ENCODE results near the gene LRMDA. TPM values are rescaled to one million over a fixed set of nuclear protein-coding genes. Genes with fewer than 3 reads are reported as not detected.
A peak's percentile ranks its signal among the peaks of the same experiment; 100 is the strongest.

LRMDA gene
- total and polyA plus RNA-seq, 3 experiments from 2014 or later: not detected

DNA sequence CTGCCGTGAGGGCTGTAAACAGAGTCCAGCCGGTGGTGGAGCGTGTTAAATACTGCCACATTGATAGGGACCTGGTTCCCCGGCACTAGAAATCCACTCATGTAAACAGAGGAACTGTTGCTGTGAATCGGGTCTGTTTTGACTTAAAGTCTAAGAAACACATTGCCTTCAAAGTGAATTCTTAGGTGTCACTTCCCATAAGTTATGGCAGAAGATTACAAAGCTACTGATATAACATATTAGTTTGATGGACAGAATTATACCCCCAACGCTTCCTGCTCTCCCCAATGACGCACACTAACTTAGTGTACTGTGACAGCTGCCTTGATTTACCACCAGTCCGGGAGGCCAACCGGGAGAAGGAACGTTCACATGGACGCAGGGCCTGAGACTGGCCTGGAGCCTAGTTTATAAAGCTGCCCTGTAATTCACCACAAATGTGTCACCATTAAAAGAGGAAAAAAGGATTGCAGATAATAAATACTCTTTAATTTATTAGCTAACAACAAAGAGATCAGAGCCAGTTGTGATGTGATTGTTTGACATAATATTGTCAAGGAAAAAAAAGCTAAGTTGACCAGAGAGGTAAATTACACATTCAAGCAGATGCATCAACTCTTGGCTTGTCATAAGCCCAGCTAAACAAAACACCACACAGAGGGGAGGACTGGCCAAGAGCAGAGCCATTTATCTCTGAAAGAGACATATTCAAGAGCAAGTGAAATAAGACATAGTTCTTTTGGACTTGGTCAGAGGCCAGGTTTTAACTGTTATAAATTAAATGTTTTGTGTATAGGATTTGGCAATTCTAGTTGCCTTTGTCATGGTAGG is 820.6 kb downstream of the LRMDA start:
- Mint-ChIP-seq H3K4me1 (no peaks in the 10 kb centered on the region), H3K27ac (no peak overlapping the region), H3K4me3 (no peak overlapping the region), H3K27me3 (peaks cover 0 to 2% of the 10 kb centered on the region in 2 donors), H3K36me3 (no peaks in the 10 kb centered on the region), H3K9me3 (peaks cover 0 to 4% (median 0%) of the 10 kb centered on the region in 5 donors)
- H3K4me1 ChIP-seq (ENCODE audit: insufficient read depth, low read length): no peaks in the 10 kb centered on the region
- no peak overlapping the region for H3K4me3 ChIP-seq (ENCODE audit: low read length)
- ChIA-PET POLR2A (no interaction called here), CTCF (no interaction called here)
- no peaks in the 10 kb centered on the region for H3K27me3 ChIP-seq (ENCODE audit: insufficient read depth, low read length, poor library complexity, severe bottlenecking)
- no peaks in the 10 kb centered on the region for H3K9me3 ChIP-seq (ENCODE audit: low read length)
- no peak for DNase-seq
- no peak overlapping the region for H3K27ac ChIP-seq (ENCODE audit: low read depth, low read length)
- no peaks in the 10 kb centered on the region for H3K36me3 ChIP-seq (ENCODE audit: insufficient read depth, low read length)

- Histone ChIP-seq H3K36me3 (ENCODE audit: insufficient read depth, low read length) (no peaks in the 10 kb centered on the region), H3K4me3 (ENCODE audit: low read length) (no peak overlapping the region), H3K9me3 (ENCODE audit: low read length) (no peaks in the 10 kb centered on the region), H3K27ac (ENCODE audit: low read depth, low read length) (no peak overlapping the region), H3K4me1 (ENCODE audit: insufficient read depth, low read length) (no peaks in the 10 kb centered on the region), H3K27me3 (ENCODE audit: insufficient read depth, low read length, poor library complexity, severe bottlenecking) (no peaks in the 10 kb centered on the region)
- no peak for DNase-seq
- Mint-ChIP-seq H3K4me3 (no peak overlapping the region), H3K4me1 (no peaks in the 10 kb centered on the region), H3K9me3 (peaks cover 0 to 4% (median 0%) of the 10 kb centered on the region in 5 donors), H3K27ac (no peak overlapping the region), H3K27me3 (peaks cover 0 to 2% of the 10 kb centered on the region in 2 donors), H3K36me3 (no peaks in the 10 kb centered on the region)
- POLR2A ChIA-PET: no interaction called here
- CTCF ChIA-PET: no interaction called here
Measured at GRCh38 chr10:76252733-76253132, 821.3 kb downstream of the LRMDA start.

GRCh38 chr10:76255241-76255640 is 823.8 kb downstream of the LRMDA start:
- H3K9me3 ChIP-seq (ENCODE audit: low read length): no peaks in the 10 kb centered on the region
- H3K4me3 Mint-ChIP-seq: no peak overlapping the region
- CTCF ChIA-PET: no interaction called here

DNA sequence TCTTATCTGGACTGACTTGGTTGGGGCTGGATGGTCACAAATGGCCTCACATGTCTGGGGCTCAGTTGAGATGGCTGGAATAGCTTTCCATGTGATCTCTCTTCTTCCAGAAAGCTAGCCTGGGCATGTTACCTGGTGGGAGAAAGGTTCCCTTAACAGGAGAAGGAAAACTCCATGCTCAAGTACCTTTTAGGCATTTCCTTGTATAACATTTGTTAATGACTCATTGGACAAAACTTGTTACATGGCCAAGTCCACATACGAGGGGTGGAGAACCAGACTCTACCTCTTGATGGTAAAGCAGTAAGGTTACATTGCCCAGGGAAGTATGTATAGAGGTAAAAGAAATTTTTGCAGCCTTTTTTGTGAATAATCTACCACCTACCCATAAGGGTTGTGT is 826.4 kb downstream of the LRMDA start:
- H3K4me3 Mint-ChIP-seq: no peak overlapping the region
- H3K9me3 Mint-ChIP-seq: peaks cover 9 to 18% (median 17%) of the 10 kb centered on the region in 5 donors
- no peak overlapping the region for H3K27ac Mint-ChIP-seq
- ChIA-PET CTCF (no interaction called here), POLR2A (no interaction called here)
- no peaks in the 10 kb centered on the region for H3K9me3 ChIP-seq (ENCODE audit: low read length)
- H3K27me3 Mint-ChIP-seq: peaks cover 0 to 3% of the 10 kb centered on the region in 2 donors
- no peaks in the 10 kb centered on the region for H3K27me3 ChIP-seq (ENCODE audit: insufficient read depth, low read length, poor library complexity, severe bottlenecking)
- H3K4me1 ChIP-seq (ENCODE audit: insufficient read depth, low read length): no peaks in the 10 kb centered on the region
- no peaks in the 10 kb centered on the region for H3K36me3 Mint-ChIP-seq
- DNase-seq: no peak
- H3K27ac ChIP-seq (ENCODE audit: low read depth, low read length): no peak overlapping the region
- no peaks in the 10 kb centered on the region for H3K36me3 ChIP-seq (ENCODE audit: insufficient read depth, low read length)
- H3K4me1 Mint-ChIP-seq: no peaks in the 10 kb centered on the region
- H3K4me3 ChIP-seq (ENCODE audit: low read length): no peak overlapping the region

More at GRCh38 chr10:76255241-76255640, 823.8 kb downstream of the LRMDA start:
- Mint-ChIP-seq H3K27me3 (peaks cover 0 to 3% of the 10 kb centered on the region in 2 donors), H3K27ac (no peak overlapping the region), H3K36me3 (no peaks in the 10 kb centered on the region), H3K9me3 (peaks cover 2 to 11% (median 6%) of the 10 kb centered on the region in 5 donors), H3K4me1 (no peaks in the 10 kb centered on the region)
- DNase-seq: no peak
- Histone ChIP-seq H3K27ac (ENCODE audit: low read depth, low read length) (no peak overlapping the region), H3K4me1 (ENCODE audit: insufficient read depth, low read length) (no peaks in the 10 kb centered on the region), H3K36me3 (ENCODE audit: insufficient read depth, low read length) (no peaks in the 10 kb centered on the region), H3K4me3 (ENCODE audit: low read length) (no peak overlapping the region), H3K27me3 (ENCODE audit: insufficient read depth, low read length, poor library complexity, severe bottlenecking) (no peaks in the 10 kb centered on the region)
- POLR2A ChIA-PET: no interaction called here

DNA sequence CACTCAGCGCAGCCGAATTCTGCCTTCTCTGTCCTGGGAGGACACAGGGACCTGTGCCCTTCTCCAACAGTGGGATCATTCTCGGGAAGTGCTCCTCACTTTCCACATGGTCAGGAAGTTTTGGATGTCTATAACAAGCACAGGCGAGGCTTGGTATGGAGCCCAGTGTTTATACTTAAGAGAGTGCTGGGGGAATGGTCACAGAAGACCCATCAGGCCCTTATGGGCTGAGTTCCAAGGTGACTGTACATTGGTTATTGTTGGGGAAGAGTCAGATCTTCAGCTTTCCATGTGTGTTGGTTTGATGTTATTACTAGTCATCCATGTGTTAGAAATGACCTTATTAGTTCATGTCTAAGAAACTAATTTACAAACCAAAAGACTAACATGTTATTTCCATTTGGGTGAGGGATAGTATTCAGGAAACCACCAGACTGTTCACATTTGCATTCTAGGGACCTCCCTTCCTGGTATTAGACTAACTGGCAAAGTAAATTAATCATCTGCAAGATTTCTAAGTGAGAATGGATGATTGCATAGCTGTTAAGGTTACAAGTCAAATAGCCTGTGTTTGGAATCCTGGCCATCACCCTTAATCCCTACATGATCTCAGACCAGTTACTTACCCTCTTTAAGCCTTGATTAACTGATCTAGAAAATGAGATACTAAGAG is 834.2 kb downstream of the LRMDA start:
- ChIA-PET CTCF (no interaction called here), POLR2A (no interaction called here)
- Histone ChIP-seq H3K27ac (ENCODE audit: low read depth, low read length) (no peak overlapping the region), H3K4me3 (ENCODE audit: low read length) (no peak overlapping the region), H3K36me3 (ENCODE audit: insufficient read depth, low read length) (no peaks in the 10 kb centered on the region), H3K4me1 (ENCODE audit: insufficient read depth, low read length) (no peaks in the 10 kb centered on the region), H3K27me3 (ENCODE audit: insufficient read depth, low read length, poor library complexity, severe bottlenecking) (no peaks in the 10 kb centered on the region), H3K9me3 (ENCODE audit: low read length) (no peaks in the 10 kb centered on the region)
- H3K9me3 Mint-ChIP-seq: peaks cover 3 to 13% (median 7%) of the 10 kb centered on the region in 5 donors
- no peaks in the 10 kb centered on the region for H3K4me1 Mint-ChIP-seq
- no peaks in the 10 kb centered on the region for H3K36me3 Mint-ChIP-seq
- no peak for DNase-seq
- no peaks in the 10 kb centered on the region for H3K27me3 Mint-ChIP-seq
- H3K27ac Mint-ChIP-seq: no peak overlapping the region
- H3K4me3 Mint-ChIP-seq: no peak overlapping the region

GRCh38 chr10:76268530-76268929 is 837.1 kb downstream of the LRMDA start:
- ChIA-PET POLR2A (no interaction called here), CTCF (no interaction called here)
- Mint-ChIP-seq H3K27ac (peak overlapping the region in 1 of 8 donors; percentile 15), H3K4me1 (no peaks in the 10 kb centered on the region), H3K27me3 (no peaks in the 10 kb centered on the region), H3K9me3 (peaks cover 2 to 6% (median 2%) of the 10 kb centered on the region in 5 donors), H3K4me3 (no peak overlapping the region), H3K36me3 (no peaks in the 10 kb centered on the region)
- H3K9me3 ChIP-seq (ENCODE audit: low read length): no peaks in the 10 kb centered on the region
- no peak for DNase-seq
- H3K27me3 ChIP-seq (ENCODE audit: insufficient read depth, low read length, poor library complexity, severe bottlenecking): no peaks in the 10 kb centered on the region
- no peaks in the 10 kb centered on the region for H3K36me3 ChIP-seq (ENCODE audit: insufficient read depth, low read length)
- no peaks in the 10 kb centered on the region for H3K4me1 ChIP-seq (ENCODE audit: insufficient read depth, low read length)
- H3K27ac ChIP-seq (ENCODE audit: low read depth, low read length): no peak overlapping the region
- H3K4me3 ChIP-seq (ENCODE audit: low read length): no peak overlapping the region

DNA sequence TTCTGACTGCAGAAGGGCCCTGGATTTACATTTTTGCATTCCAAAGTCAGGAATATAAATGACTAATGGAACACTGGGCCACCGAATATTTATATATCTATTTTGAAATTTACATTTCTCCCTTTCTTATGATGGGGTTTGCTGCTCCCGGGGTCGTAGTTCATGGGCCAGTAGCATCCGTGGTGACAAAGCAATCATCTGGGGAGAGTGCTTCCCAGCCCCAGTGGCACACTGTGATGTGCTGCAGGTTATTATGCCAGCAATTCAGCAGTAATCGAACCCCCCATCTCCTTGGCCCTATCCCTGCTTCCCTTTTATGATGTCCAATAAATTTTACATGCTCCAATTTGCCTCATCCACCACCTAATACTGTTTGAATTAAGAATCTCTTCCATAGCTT is 837.5 kb downstream of the LRMDA start:
- Histone ChIP-seq H3K36me3 (ENCODE audit: insufficient read depth, low read length) (no peaks in the 10 kb centered on the region), H3K4me3 (ENCODE audit: low read length) (no peak overlapping the region), H3K4me1 (ENCODE audit: insufficient read depth, low read length) (no peaks in the 10 kb centered on the region), H3K9me3 (ENCODE audit: low read length) (no peaks in the 10 kb centered on the region), H3K27ac (ENCODE audit: low read depth, low read length) (no peak overlapping the region), H3K27me3 (ENCODE audit: insufficient read depth, low read length, poor library complexity, severe bottlenecking) (no peaks in the 10 kb centered on the region)
- ChIA-PET POLR2A (no interaction called here), CTCF (no interaction called here)
- Mint-ChIP-seq H3K9me3 (peaks cover 2 to 7% (median 3%) of the 10 kb centered on the region in 5 donors), H3K36me3 (no peaks in the 10 kb centered on the region), H3K27me3 (no peaks in the 10 kb centered on the region), H3K27ac (no peak overlapping the region), H3K4me3 (no peak overlapping the region), H3K4me1 (no peaks in the 10 kb centered on the region)
- DNase-seq: no peak

GRCh38 chr10:76270464-76270863 is 839.0 kb downstream of the LRMDA start:
- ChIA-PET POLR2A (no interaction called here), CTCF (no interaction called here)
- Histone ChIP-seq H3K27me3 (ENCODE audit: insufficient read depth, low read length, poor library complexity, severe bottlenecking) (no peaks in the 10 kb centered on the region), H3K27ac (ENCODE audit: low read depth, low read length) (no peak overlapping the region), H3K9me3 (ENCODE audit: low read length) (no peaks in the 10 kb centered on the region), H3K36me3 (ENCODE audit: insufficient read depth, low read length) (no peaks in the 10 kb centered on the region), H3K4me3 (ENCODE audit: low read length) (no peak overlapping the region), H3K4me1 (ENCODE audit: insufficient read depth, low read length) (no peaks in the 10 kb centered on the region)
- H3K27ac Mint-ChIP-seq: no peak overlapping the region
- no peak for DNase-seq
- no peaks in the 10 kb centered on the region for H3K36me3 Mint-ChIP-seq
- no peaks in the 10 kb centered on the region for H3K27me3 Mint-ChIP-seq
- no peaks in the 10 kb centered on the region for H3K4me1 Mint-ChIP-seq
- H3K4me3 Mint-ChIP-seq: no peak overlapping the region
- H3K9me3 Mint-ChIP-seq: peaks cover 3 to 21% (median 6%) of the 10 kb centered on the region in 5 donors

Data from CD8-positive, alpha-beta memory T cell (primary cell).